ENCODE results near the gene ZCCHC4. TPM values are rescaled to one million over a fixed set of nuclear protein-coding genes. Genes with fewer than 3 reads are reported as not detected.

Gene ZCCHC4
- total RNA-seq, 1 experiment from 2014 or later = 12.3 TPM

GRCh38 chr4:25308306-25308705, 4.3 kb upstream of the ZCCHC4 start:
- H3K36me3 ChIP-seq (ENCODE audit: control insufficient read depth in 1 of 2, insufficient read depth in 2 of 2, low read length in 2 of 2) = no peaks in the 10 kb centered on the region
- no peak overlapping the region for H3K4me2 ChIP-seq (ENCODE audit: low read length)
- H3K9me3 ChIP-seq (ENCODE audit: control insufficient read depth in 1 of 2, insufficient read depth in 1 of 2, low read depth in 1 of 2, low read length in 2 of 2) = no peaks in the 10 kb centered on the region
- no peak overlapping the region for H3K27ac ChIP-seq (ENCODE audit: low read depth, low read length)
- no peak overlapping the region for H3K9ac ChIP-seq (ENCODE audit: low read length)
- H2AFZ ChIP-seq (ENCODE audit: low read depth, low read length, poor library complexity, severe bottlenecking) = no peak overlapping the region
- no peak for ATAC-seq
- H3K27me3 ChIP-seq (ENCODE audit: insufficient read depth, low read length) = no peaks in the 10 kb centered on the region
- peaks cover 5% of the 10 kb centered on the region for H3K79me2 ChIP-seq (ENCODE audit: insufficient read depth, low read length)
- no TSS peak for BruUV-seq (replicated peaks)
- DNase-seq (ENCODE audit: low read depth, low spot score) = no peak
- intact Hi-C loops (cut with micrococcal nuclease) = no loop called here
- H3K4me3 ChIP-seq (replicated peaks in 1 of 2; ENCODE audit: low read depth in 1 of 2, low read length in 2 of 2) = no peak overlapping the region
- POLR2A ChIA-PET = no interaction called here
- peaks cover 3 to 7% of the 10 kb centered on the region in 2 experiments; a peak in 3 of 4 replicates for H3K4me1 ChIP-seq (ENCODE audit: control insufficient read depth in 1 of 2, insufficient read depth in 2 of 2, low read length in 2 of 2)
- H3K9me2 ChIP-seq (ENCODE audit: insufficient read depth) = no peaks in the 10 kb centered on the region
- CTCF ChIA-PET = no interaction called here
- H4K20me1 ChIP-seq (ENCODE audit: insufficient read depth) = no peaks in the 10 kb centered on the region
- RAD21 ChIA-PET (ENCODE audit: low non-redundant PET in 1 of 2, low total read pairs in 2 of 2, uncharacterized antibody in 2 of 2, unreplicated experiment in 2 of 2) = no interaction called here
- TF ChIP-seq TCF7L2 (IDR thresholded peaks at IDR 0.05; ENCODE audit: borderline replicate concordance, extremely low read depth, insufficient read depth, insufficient read length) (no peak), ELF1 (IDR thresholded peaks at IDR 0.05; ENCODE audit: borderline replicate concordance, low read depth) (no peak), SP1 (IDR thresholded peaks at IDR 0.05; ENCODE audit: low read depth) (no peak), ATF3 (IDR thresholded peaks at IDR 0.05) (no peak), CEBPB (IDR thresholded peaks at IDR 0.05; ENCODE audit: low read depth) (no peak), SIN3A (IDR thresholded peaks at IDR 0.05; ENCODE audit: low read depth) (no peak), CBX3 (IDR thresholded peaks at IDR 0.05; ENCODE audit: low read depth) (no peak), JUND (IDR thresholded peaks at IDR 0.05) (no peak), EGR1 (IDR thresholded peaks at IDR 0.05; ENCODE audit: low read depth) (no peak), YY1 (IDR thresholded peaks at IDR 0.05; ENCODE audit: extremely low read depth, insufficient replicate concordance, low read depth, low read length) (no peak), ZNF274 (IDR thresholded peaks at IDR 0.05; ENCODE audit: low read depth, low read length) (no peak), EZH2 (IDR thresholded peaks at IDR 0.05) (no peak), ZBTB33 (IDR thresholded peaks at IDR 0.05; ENCODE audit: extremely low read depth, insufficient replicate concordance, low read length) (no peak), POLR2A (IDR thresholded peaks at IDR 0.05; ENCODE audit: borderline replicate concordance, extremely low read depth, insufficient read depth, insufficient read length) (no peak), FOSL1 (IDR thresholded peaks at IDR 0.05; ENCODE audit: low read depth) (no peak), MAX (IDR thresholded peaks at IDR 0.05) (no peak), SRF (IDR thresholded peaks at IDR 0.05; ENCODE audit: low read depth) (no peak)
